Measurements from ENCODE around the gene PLCB3.
"Not testable (repeated sequence)": the region's sequence is repeated elsewhere in the genome, so short reads cannot be mapped to it uniquely, and the experiment has no call there.

PLCB3 gene

GRCh38 chr11:64237484-64237951, 13.8 kb upstream of the PLCB3 start:
- no peak for DNase-seq

GRCh38 chr11:64238076-64238475, 13.3 kb upstream of the PLCB3 start:
- DNase-seq = no peak

- no peak for DNase-seq
These were observed 12.3 kb upstream of the PLCB3 start for GRCh38 chr11:64238999-64239398.

- no peak for DNase-seq
These were observed 11.5 kb upstream of the PLCB3 start for GRCh38 chr11:64239662-64240434.

- peak; percentile 93 to 98 (median 94) for DNase-seq
These were observed 10.7 kb upstream of the PLCB3 start, which contains the start of gene FKBP2 for GRCh38 chr11:64240435-64241240. TSS of gene FKBP2 (plus strand) at chr11:64241095. CDS start at chr11:64242388, 1,293 bp downstream.

GRCh38 chr11:64241241-64241490, 10.2 kb upstream of the PLCB3 start:
- DNase-seq = peak; percentile 99

GRCh38 chr11:64241491-64242374, 9.6 kb upstream of the PLCB3 start:
- no peak for DNase-seq

GRCh38 chr11:64243236-64243854, 8.0 kb upstream of the PLCB3 start:
- no peak for DNase-seq

- DNase-seq = no peak
These were observed 7.2 kb upstream of the PLCB3 start for GRCh38 chr11:64244107-64244506.

GRCh38 chr11:64244966-64245365, 6.4 kb upstream of the PLCB3 start:
- no peak for DNase-seq

GRCh38 chr11:64245401-64245796, 5.9 kb upstream of the PLCB3 start:
- DNase-seq = peak in 1 of 4 experiments; percentile 34

- peak; percentile 31 to 71 (median 50) for DNase-seq
These were observed 5.3 kb upstream of the PLCB3 start for GRCh38 chr11:64245797-64246620.

- not testable (repeated sequence) for DNase-seq
These were observed 4.8 kb upstream of the PLCB3 start for GRCh38 chr11:64246621-64246870.

GRCh38 chr11:64246871-64247728, 4.2 kb upstream of the PLCB3 start, which contains the start of gene PPP1R14B:
TSS of gene PPP1R14B (minus strand) at chr11:64246943. CDS start at chr11:64246673, 270 bp downstream.
- DNase-seq = peak; percentile 62 to 71 (median 67)

- no peak for DNase-seq
These were observed 3.4 kb upstream of the PLCB3 start for GRCh38 chr11:64247729-64248531.

- no peak for DNase-seq
These were observed 2.8 kb upstream of the PLCB3 start for GRCh38 chr11:64248578-64248977.

- DNase-seq = no peak
These were observed 2.3 kb upstream of the PLCB3 start for GRCh38 chr11:64249038-64249437.

- no peak for DNase-seq
These were observed 1.5 kb upstream of the PLCB3 start for GRCh38 chr11:64249563-64250414.

- DNase-seq = no peak
These were observed 815 bp upstream of the PLCB3 start for GRCh38 chr11:64250415-64251015.

Data from activated CD4-positive, CD25-positive, alpha-beta regulatory T cell (primary cell).